ENCODE measurements around the gene GBP2. TPM values are rescaled to one million over a fixed set of nuclear protein-coding genes. Genes with fewer than 3 reads are reported as not detected.

GBP2 gene
- polyA plus RNA-seq, 3 donors = 46.1 to 83.9 (median 74.1) TPM

- no peak overlapping the region for H2AFZ ChIP-seq (ENCODE audit: insufficient read depth, low read depth, low read length, poor library complexity, severe bottlenecking)
- Mint-ChIP-seq H3K36me3 (peaks cover 0 to under 1% of the 10 kb centered on the region in 2 donors), H3K4me3 (no peak overlapping the region), H3K27me3 (ENCODE audit: low read depth in 3 of 3) (peaks cover 0 to 4% (median 0%) of the 10 kb centered on the region in 3 donors), H3K9me3 (peaks cover 8 to 19% (median 9%) of the 10 kb centered on the region in 7 donors), H3K4me1 (no peaks in the 10 kb centered on the region), H3K27ac (peak overlapping the region in 1 of 7 donors; percentile 18)
- H3K4me3 ChIP-seq (replicated peaks in 1 of 3; ENCODE audit: low read depth in 2 of 3, low read length in 3 of 3) = no peak overlapping the region
- 29% methylated on average over 2 of the region's 3 CpGs for WGBS (ENCODE audit: insufficient coverage)
- H3K4me2 ChIP-seq (replicated peaks; ENCODE audit: extremely low read depth, low read length, poor library complexity, severe bottlenecking) = no peak overlapping the region
- no peaks in the 10 kb centered on the region for H3K4me1 ChIP-seq (ENCODE audit: control insufficient read depth in 1 of 2, insufficient read depth in 2 of 2, low read length in 2 of 2)
- no peaks in the 10 kb centered on the region for H4K20me1 ChIP-seq (ENCODE audit: insufficient read depth, low read length)
- H3K27me3 ChIP-seq (ENCODE audit: control insufficient read depth in 2 of 2, insufficient read depth in 2 of 2, low read length in 2 of 2) = no peaks in the 10 kb centered on the region
- peaks cover 0 to 1% of the 10 kb centered on the region in 2 donors for H3K36me3 ChIP-seq (replicated peaks in 1 of 2; ENCODE audit: control insufficient read depth in 1 of 2, insufficient read depth in 2 of 2, low read length in 2 of 2)
- intact Hi-C loops (cut with micrococcal nuclease) = no loop called here
- TF ChIP-seq CTCF (IDR thresholded peaks at IDR 0.05) = no peak
- H3K9me3 ChIP-seq (replicated peaks in 1 of 2; ENCODE audit: control insufficient read depth in 1 of 2, insufficient read depth in 1 of 2, low read length in 2 of 2) = peaks cover 3 to 5% of the 10 kb centered on the region in 2 donors
- no peak overlapping the region for H3K27ac ChIP-seq (ENCODE audit: low read depth in 1 of 2, low read length in 2 of 2)
- H3K79me2 ChIP-seq (ENCODE audit: insufficient read depth, low read length) = no peaks in the 10 kb centered on the region
- H3K9ac ChIP-seq (ENCODE audit: insufficient read depth, low read length, poor library complexity, severe bottlenecking) = no peak overlapping the region
- peak in 1 of 3 donors; percentile 36 for DNase-seq
These were observed 27.1 kb downstream of the GBP2 start for GRCh38 chr1:89098857-89099256.

DNA sequence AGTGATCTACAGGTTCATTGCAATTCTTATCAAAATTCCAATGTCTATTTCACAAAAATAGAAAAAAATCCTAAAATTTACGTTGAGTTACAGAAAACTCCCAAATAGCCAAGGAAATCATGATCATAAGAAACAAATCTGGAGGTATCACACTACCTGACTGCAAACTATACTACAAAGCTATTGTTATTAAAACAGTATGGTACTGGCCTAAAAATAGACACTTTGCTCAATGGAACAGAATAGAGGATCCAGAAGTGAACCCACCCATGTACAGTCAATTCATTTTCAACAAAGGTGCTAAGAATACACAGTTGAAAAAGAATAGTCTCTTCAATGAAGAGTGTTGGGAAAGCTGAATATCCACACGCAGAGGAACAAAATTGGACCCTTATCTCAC lies 30.2 kb downstream of the GBP2 start:
- H3K9me3 ChIP-seq (replicated peaks in 1 of 2; ENCODE audit: control insufficient read depth in 1 of 2, insufficient read depth in 1 of 2, low read length in 2 of 2) = peaks cover 3 to 5% of the 10 kb centered on the region in 2 donors
- no peak overlapping the region for H2AFZ ChIP-seq (ENCODE audit: insufficient read depth, low read depth, low read length, poor library complexity, severe bottlenecking)
- no peaks in the 10 kb centered on the region for H3K4me1 ChIP-seq (ENCODE audit: control insufficient read depth in 1 of 2, insufficient read depth in 2 of 2, low read length in 2 of 2)
- no peaks in the 10 kb centered on the region for H3K27me3 ChIP-seq (ENCODE audit: control insufficient read depth in 2 of 2, insufficient read depth in 2 of 2, low read length in 2 of 2)
- Mint-ChIP-seq H3K9me3 (peaks cover 4 to 16% (median 9%) of the 10 kb centered on the region in 7 donors), H3K36me3 (no peaks in the 10 kb centered on the region), H3K27ac (no peak overlapping the region), H3K27me3 (ENCODE audit: low read depth in 3 of 3) (peaks cover 0 to 4% (median 0%) of the 10 kb centered on the region in 3 donors), H3K4me1 (no peaks in the 10 kb centered on the region), H3K4me3 (no peak overlapping the region)
- no peaks in the 10 kb centered on the region for H4K20me1 ChIP-seq (ENCODE audit: insufficient read depth, low read length)
- no peaks in the 10 kb centered on the region for H3K36me3 ChIP-seq (replicated peaks in 1 of 2; ENCODE audit: control insufficient read depth in 1 of 2, insufficient read depth in 2 of 2, low read length in 2 of 2)
- H3K9ac ChIP-seq (ENCODE audit: insufficient read depth, low read length, poor library complexity, severe bottlenecking) = no peak overlapping the region
- no CpG with 5 or more reads among the region's 2 CpGs for WGBS (ENCODE audit: insufficient coverage)
- no peak for DNase-seq
- H3K27ac ChIP-seq (ENCODE audit: low read depth in 1 of 2, low read length in 2 of 2) = no peak overlapping the region
- intact Hi-C loops (cut with micrococcal nuclease) = no loop called here
- TF ChIP-seq CTCF (IDR thresholded peaks at IDR 0.05) = no peak
- no peaks in the 10 kb centered on the region for H3K79me2 ChIP-seq (ENCODE audit: insufficient read depth, low read length)
- H3K4me2 ChIP-seq (replicated peaks; ENCODE audit: extremely low read depth, low read length, poor library complexity, severe bottlenecking) = no peak overlapping the region
- H3K4me3 ChIP-seq (replicated peaks in 1 of 3; ENCODE audit: low read depth in 2 of 3, low read length in 3 of 3) = no peak overlapping the region
